GM18517 (cell line): Measurements from ENCODE around the gene SRGAP1.

Experiments used
- ATAC-seq: cut with Tn5 transposase; IDR thresholded peaks from one replicate; pipeline ENCODE4 v1.9.1; 2021; ENCODE audit warnings: mild to moderate bottlenecking, moderate library complexity; ENCODE audit not compliant: unreplicated experiment

Gene SRGAP1

GRCh38 chr12:63929426-63929825 lies 84.9 kb downstream of the SRGAP1 start:
- no peak for ATAC-seq

- ATAC-seq: no peak
Measured at GRCh38 chr12:63930971-63931370, 86.5 kb downstream of the SRGAP1 start.

GRCh38 chr12:63931703-63932102 lies 87.2 kb downstream of the SRGAP1 start:
- no peak for ATAC-seq

DNA sequence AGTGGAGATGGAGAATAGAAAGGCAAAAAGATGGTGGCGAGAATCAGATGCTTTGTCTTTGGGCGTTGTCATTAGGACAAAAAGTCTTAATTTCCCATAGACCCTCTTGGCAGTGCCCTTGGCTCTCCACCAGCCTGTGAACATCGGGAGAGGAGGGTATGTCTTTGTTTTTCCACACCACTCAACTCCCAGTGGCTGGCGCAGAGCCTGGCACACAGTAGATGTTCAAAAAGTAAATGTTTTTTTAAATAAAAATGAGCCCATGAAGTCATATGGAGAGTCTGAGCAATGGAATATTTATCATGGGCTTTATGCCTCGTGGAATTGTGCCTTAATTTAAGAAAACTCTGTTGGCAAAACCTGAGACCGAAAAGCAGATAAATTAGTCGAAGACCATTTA lies 90.4 kb downstream of the SRGAP1 start:
- ATAC-seq: no peak

DNA sequence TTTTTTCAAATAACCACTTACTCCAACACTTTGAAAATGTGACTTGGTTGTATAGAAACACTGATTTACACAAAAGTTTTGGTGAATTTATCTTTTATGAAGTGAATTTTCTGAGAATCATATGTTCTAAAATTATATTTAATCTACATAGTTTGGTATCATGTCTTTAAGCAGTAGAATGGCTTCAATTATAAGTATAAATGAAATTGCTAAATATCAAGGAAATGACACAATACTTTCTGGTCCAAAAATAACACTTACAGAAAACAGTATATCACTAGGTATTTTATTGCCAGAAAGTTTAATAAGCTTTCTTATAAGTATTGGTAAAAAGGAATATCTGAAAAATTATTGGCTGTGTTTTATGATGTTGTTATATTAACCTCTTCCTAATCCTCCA lies 90.9 kb downstream of the SRGAP1 start:
- no peak for ATAC-seq

DNA sequence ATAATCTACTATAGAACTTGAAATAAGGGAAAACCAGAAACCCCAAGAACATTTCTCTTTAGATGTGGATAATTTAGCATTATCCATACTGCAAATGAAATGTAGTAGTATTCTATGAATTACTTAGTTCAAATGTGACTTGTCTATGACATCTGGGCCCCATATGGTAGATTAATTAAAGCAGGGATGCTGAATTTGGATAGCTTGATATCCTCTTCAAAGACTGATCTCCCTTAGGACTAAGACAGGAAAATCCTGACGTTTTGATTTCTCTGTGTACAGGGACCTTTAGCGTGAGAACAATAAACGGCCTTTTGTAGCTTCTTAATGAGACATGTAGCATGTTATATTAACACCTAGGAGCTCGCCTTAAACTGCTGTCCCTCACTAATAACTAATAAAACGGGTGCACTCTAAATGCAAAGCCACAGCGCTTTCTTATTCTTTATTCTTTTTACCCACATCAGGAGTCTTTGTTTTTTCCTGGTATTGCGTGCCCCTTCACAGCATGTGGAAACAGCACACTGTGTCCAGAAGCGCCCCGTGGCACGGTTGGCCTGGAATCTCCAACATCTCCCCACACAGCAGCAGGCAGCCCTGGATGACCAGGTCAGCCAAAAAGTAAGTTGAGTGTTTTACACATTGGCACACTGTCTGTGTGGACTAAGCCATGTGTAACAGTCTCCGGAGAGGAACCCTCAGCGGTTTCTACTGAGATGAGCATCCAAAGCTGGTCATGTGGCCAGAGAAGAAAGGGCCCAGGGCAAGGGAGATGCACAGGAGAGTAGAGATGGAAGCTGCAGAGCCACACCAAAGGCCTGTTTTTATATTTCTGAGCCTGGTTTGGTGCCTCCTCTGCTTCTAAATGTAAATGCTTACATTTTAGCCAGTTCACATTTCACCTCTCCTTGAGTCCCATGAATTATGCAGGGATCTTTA lies 93.1 kb downstream of the SRGAP1 start:
- no peak for ATAC-seq

DNA sequence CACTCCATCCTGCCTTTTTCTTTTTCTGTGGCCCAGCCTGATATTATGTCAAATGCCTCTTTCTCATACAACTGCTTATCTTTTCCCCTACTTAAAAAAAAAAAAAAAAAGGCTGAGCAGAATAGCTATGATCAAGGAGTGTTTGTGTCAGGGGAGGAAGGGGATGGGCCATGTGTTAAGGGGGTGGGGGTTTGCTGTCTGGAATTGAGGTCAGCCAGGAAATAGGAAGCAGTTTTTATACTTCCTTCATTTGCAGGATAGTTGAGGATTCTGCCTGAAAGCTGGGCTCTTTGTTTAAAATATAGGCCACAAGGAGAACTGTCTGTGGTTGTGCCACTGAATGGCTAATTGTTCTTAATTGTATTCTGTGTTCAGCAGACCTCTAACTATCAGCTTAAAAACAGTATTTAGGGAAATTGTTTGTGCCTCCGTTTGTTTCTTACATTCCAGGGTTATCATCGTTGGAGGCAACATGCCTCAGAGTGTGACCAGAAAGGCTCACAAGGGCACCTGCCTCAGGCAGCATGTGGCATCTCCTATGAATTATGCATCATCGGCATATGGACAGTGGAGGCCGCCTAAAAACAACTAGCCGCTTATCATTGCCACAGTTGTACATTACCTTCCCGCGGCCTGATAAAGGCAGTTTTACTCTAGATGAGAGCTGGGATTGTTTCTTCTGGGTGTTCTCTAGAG lies 96.0 kb downstream of the SRGAP1 start:
- no peak for ATAC-seq

DNA sequence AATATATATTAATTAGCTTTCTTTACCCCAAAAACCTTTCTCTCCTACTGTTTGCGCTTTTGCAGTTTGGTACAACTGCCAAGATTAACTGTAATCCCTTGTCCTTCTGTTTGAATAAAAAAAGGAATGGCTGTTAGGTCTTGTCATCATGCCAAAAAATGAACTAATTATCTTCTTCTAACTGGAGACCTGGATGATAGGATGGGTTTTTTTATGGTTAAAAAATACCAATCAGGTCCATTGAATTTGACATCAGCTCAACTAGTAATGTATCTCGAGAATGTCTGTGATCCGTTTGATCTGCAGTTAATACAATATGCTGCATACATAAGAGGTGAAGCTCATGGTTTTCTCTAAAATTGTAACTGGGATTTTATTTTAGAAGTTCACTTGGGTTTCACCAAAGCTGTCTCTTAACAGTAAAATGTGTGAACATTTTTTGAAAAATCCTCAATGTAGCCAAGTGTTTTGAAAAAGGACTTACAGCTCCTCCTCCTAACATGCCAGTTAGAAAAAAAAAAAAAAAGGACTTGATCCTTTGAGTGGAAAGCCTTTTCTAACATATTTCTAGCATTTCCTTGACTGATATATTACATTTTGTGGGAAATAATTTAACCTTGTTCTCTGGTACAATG lies 96.8 kb downstream of the SRGAP1 start:
- no peak for ATAC-seq

DNA sequence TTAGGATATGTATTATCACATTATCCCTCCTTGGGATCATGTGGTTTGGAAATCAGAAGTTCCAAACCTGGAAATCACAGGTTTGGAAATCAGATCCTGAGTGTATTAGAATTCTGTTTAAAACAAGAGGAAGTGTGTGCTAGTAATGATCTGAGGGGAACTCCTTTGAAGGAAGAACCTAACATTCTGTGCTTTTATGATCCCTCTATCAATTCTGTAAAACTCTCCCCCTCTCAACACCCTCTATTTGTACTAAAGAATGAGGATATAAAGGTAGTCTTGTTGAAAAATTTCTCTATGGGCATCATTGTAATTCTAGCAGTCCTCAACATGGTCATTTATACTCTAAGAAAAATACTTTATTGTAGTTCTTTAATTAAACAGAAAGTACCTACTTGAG lies 97.4 kb downstream of the SRGAP1 start:
- ATAC-seq: no peak

DNA sequence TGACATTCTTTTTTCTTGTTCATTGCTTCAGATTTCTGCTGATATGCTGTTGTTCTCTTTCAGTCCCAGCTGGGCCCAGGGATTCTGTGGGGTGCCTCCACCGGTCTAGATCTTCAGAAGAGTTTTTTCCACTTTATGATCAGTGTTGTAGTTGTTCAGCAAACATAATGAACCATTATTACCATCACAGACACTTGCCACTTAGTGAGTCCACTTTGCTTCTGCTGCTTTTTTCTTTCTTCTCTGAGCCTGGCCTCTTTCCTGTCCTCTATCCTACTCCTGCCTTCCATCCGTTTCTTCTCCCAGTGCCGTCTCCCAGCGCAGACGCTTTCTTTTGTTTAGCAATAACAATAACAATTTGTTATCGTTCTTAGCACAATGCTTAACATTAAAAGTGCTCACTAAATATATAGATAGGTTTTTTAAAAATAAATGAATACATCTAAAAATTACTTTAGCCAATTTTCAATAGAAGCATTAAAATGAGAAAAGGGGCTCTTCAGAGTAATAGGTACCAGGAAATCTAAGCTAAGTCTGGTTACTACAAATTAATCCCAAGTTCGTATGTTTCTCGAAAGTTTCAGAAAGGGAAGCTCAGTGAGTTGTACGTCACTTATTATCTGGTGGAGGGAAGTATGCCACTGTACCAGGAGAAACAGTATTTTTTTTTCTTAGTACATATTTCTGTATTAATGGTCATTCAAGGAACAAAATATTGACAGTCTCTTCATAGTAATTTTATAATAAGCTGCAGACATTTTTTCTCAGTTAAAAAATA lies 98.2 kb downstream of the SRGAP1 start:
- ATAC-seq: no peak

- no peak for ATAC-seq
Measured at GRCh38 chr12:63944034-63944579, 99.6 kb downstream of the SRGAP1 start.

DNA sequence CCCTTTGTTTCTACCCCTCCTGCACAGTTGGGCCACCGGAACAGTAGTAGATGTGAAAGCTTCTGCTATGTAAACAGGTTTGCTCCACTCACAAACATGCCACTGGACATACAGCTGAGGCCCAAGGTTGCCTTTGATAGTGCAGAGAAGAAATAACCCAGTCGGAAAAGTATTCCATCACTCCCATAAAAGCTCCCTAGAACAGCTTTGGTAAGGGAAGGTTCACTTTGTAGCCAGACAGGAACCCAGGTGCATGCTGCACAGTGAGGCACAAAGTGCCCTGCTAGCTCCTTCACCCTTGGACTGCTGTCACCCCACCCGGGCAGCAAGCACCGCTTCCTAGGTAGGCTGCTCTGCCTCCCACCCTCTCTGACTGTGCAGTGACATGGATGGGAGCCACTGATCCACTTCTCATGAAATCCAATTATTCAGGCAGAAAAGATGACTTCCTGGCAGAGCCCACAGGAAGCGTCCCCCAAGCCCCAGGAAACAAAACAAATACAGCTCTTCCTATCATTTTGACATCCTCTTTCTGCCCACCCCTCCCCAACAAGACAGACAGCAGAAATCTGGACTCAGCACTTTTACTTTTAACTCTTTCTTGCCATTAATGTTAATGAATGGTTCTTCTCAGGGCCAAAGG lies 100.2 kb downstream of the SRGAP1 start:
- ATAC-seq: no peak

- ATAC-seq: no peak
Measured at GRCh38 chr12:63945777-63946176, 101.3 kb downstream of the SRGAP1 start.

DNA sequence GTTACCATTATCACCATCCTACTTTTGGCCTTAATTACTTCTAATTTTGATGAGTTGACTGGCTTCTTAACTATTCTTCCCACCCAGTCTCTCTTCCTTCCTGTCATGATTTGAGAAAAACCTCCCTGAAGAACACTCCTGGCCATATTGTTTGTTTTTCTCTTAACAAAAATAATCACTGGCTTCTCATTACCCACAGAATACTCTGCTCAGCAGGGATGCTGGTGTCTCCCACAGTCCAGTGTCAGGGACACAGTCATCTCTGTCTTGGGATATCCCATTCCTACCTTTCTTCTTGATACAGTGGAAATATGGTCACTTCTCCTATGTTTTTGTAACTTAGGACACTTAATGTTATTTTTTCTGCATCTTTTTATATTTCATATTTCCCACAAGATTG lies 103.7 kb downstream of the SRGAP1 start:
- no peak for ATAC-seq

- no peak for ATAC-seq
Measured at GRCh38 chr12:63949902-63950301, 105.4 kb downstream of the SRGAP1 start.

DNA sequence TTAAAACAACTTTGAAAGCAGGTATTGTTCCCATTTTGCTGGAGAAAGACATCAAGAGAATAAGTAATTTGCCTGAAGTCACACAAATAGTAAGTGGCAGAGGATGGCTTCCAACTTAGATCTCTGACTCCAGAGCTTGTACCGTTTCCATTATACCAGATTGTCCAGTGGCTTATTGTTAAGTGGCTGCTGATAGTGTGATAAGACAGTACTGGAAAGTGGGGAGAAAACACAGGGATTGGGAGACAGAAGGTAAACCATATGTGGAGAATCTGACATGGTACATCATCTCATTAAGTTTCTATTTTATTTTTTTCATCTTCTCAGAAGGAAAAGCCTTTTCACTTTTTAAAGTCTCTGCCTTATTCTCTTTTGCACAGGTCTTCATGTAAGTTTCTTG lies 108.5 kb downstream of the SRGAP1 start:
- ATAC-seq: no peak

- ATAC-seq: no peak
Measured at GRCh38 chr12:63955831-63956666, 111.5 kb downstream of the SRGAP1 start.

GRCh38 chr12:63957496-63957895 lies 113.0 kb downstream of the SRGAP1 start:
- ATAC-seq: no peak

DNA sequence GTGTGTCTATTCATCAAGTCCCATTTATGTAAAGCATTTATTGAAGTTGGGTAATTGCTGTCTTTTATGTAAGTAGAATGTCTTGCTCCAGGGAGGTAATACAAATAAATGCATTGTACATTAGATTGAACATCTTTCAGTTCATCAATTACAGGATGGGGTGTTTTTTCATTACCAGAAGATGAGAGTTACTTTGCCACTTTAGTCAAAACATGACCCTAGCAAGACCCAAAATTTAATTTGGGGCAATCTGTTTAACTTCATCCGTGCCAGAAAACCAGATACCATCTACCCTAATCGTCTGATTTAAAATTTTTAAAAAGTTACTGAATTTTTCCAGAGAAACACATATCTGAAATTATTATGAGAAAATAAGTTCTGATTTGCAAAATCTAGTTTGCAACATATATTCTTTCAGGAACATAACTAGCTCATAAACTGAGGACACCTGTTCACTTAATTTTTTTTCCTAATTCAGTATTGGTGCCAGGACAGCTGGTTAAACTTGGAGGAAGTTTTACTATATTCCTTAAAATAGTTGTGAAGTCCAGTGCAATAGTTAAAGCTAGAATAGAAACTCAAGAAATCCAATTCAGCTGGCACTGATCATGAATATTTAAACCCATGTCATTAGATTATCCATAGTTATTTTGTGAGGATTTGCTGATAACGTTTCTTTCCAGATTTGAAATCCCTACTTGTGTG lies 114.5 kb downstream of the SRGAP1 start:
- no peak for ATAC-seq
